Trophoblast cell (in vitro differentiated cells and primary cell): ENCODE data around the gene CRAT.
A peak's percentile ranks its signal among the peaks of the same experiment; 100 is the strongest.

Source experiments
- DNase-seq, 2 donors: peaks; one replicate each; pipeline ENCODE4 v3.0.0-alpha.2; 2016
- H2AFZ ChIP-seq: 2 replicates; pipeline ENCODE4 v1.6.1; 2013; ENCODE audit warnings: low read length, moderate library complexity, mild to moderate bottlenecking; ENCODE audit not compliant: insufficient read depth, poor library complexity
- H2AK5ac ChIP-seq: 2 replicates; pipeline ENCODE4 v1.6.1; 2013; ENCODE audit warnings: mild to moderate bottlenecking, low read length
- H2BK120ac ChIP-seq: 2 replicates; pipeline ENCODE4 v1.6.1; 2013; ENCODE audit warnings: low read length, mild to moderate bottlenecking, moderate library complexity; ENCODE audit not compliant: insufficient read depth, poor library complexity
- H2BK12ac ChIP-seq: 2 replicates; pipeline ENCODE4 v1.6.1; 2013; ENCODE audit warnings: mild to moderate bottlenecking, low read length, moderate library complexity
- H2BK5ac ChIP-seq: 2 replicates; pipeline ENCODE4 v1.6.1; 2013; ENCODE audit warnings: low read length, low read depth, moderate library complexity, mild to moderate bottlenecking; ENCODE audit not compliant: poor library complexity
- H3K14ac ChIP-seq: 2 replicates; pipeline ENCODE4 v1.6.1; 2013; ENCODE audit warnings: mild to moderate bottlenecking, low read length
- H3K18ac ChIP-seq: 2 replicates; pipeline ENCODE4 v1.6.1; 2013; ENCODE audit warnings: mild to moderate bottlenecking, low read length
- H3K23ac ChIP-seq: 2 replicates; pipeline ENCODE4 v1.6.1; 2013; ENCODE audit warnings: low read length
- H3K27ac ChIP-seq: 2 replicates; pipeline ENCODE4 v1.5.1; 2013; ENCODE audit warnings: low read depth, mild to moderate bottlenecking, inconsistent platforms, low read length, moderate library complexity
- H3K27me3 ChIP-seq: 2 replicates; pipeline ENCODE4 v1.6.1; 2013; ENCODE audit warnings: inconsistent platforms, mild to moderate bottlenecking, low read length, moderate library complexity; ENCODE audit not compliant: insufficient read depth
- H3K36me3 ChIP-seq, 2 experiments: 1 replicate in 1 of 2; 2 replicates in 1 of 2; pipeline ENCODE4 v1.6.1; 2013; ENCODE audit warnings: low read length in 2 of 2, mild to moderate bottlenecking in 2 of 2, moderate library complexity in 1 of 2; ENCODE audit not compliant: insufficient read depth in 2 of 2, control insufficient read depth in 1 of 2
- H3K4ac ChIP-seq: 2 replicates; pipeline ENCODE4 v1.6.1; 2013; ENCODE audit warnings: low read depth, mild to moderate bottlenecking, low read length, moderate library complexity
- H3K4me1 ChIP-seq, 2 experiments: 1 replicate in 1 of 2; 2 replicates in 1 of 2; pipeline ENCODE4 v1.6.1; 2013; ENCODE audit warnings: low read length in 2 of 2, mild to moderate bottlenecking in 2 of 2, moderate library complexity in 1 of 2; ENCODE audit not compliant: insufficient read depth in 2 of 2, control insufficient read depth in 1 of 2
- H3K4me2 ChIP-seq: 2 replicates; pipeline ENCODE4 v1.6.1; 2013; ENCODE audit warnings: inconsistent platforms, mild to moderate bottlenecking, low read length, moderate library complexity
- H3K4me3 ChIP-seq: 2 replicates; pipeline ENCODE4 v1.5.1; 2013; ENCODE audit warnings: mild to moderate bottlenecking, low read depth, low read length, inconsistent platforms
- H3K79me1 ChIP-seq: one replicate; pipeline ENCODE4 v1.6.1; 2013; ENCODE audit warnings: low read length
- H3K79me2 ChIP-seq: 2 replicates; pipeline ENCODE4 v1.6.1; 2013; ENCODE audit warnings: low read length, mild to moderate bottlenecking; ENCODE audit not compliant: control insufficient read depth, insufficient read depth, poor library complexity
- H3K9ac ChIP-seq: 2 replicates; pipeline ENCODE4 v1.6.1; 2013; ENCODE audit warnings: mild to moderate bottlenecking, low read length
- H3K9me3 ChIP-seq: 2 replicates; pipeline ENCODE4 v1.6.1; 2013; ENCODE audit warnings: low read depth, mild to moderate bottlenecking, control low read depth, inconsistent platforms, low read length; ENCODE audit not compliant: insufficient read depth
- H4K12ac ChIP-seq: 2 replicates; pipeline ENCODE4 v1.6.1; 2013; ENCODE audit warnings: low read depth, mild to moderate bottlenecking, low read length, moderate library complexity
- H4K8ac ChIP-seq: 2 replicates; pipeline ENCODE4 v1.6.1; 2013; ENCODE audit warnings: low read depth, mild to moderate bottlenecking, low read length, moderate library complexity
- H4K91ac ChIP-seq: one replicate; pipeline ENCODE4 v1.6.1; 2013; ENCODE audit warnings: low read depth, mild to moderate bottlenecking, low read length, moderate library complexity
- WGBS: extraction: QIAGEN DNeasy Blood & Tissue Kit; methylation state at CpG from one replicate; pipeline ENCODE4 v1.1.7; 2013; ENCODE audit warnings: missing lambda C conversion rate; ENCODE audit not compliant: insufficient read length, insufficient coverage; ENCODE audit errors: extremely low coverage; 5-methylcytosine and 5-hydroxymethylcytosine counted together

Gene CRAT

DNA sequence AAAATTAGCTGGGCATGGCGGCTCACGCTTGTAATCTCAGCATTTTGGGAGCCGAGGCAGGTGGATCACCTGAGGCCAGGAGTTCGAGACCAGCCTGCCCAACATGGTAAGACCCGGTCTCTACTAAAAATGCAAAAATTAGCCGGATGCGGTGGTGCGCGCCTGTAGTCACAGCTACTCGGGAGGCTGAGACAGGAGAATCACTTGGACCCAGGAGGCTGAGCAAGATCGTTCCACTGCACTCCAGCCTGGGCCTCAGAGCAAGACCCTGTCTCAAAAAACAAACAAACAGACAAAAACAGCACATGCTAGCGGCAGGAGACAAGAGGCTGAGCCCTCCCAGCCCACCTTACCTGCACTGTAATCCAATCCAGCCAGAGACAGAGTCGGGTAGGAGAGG, 30.8 kb downstream of the CRAT start:
- Histone ChIP-seq H4K12ac (no peak overlapping the region), H3K14ac (no peak overlapping the region), H3K27ac (no peak overlapping the region), H3K36me3 (peaks cover 2 to 9% of the 10 kb centered on the region in 2 experiments), H3K4me1 (peaks cover 11 to 12% of the 10 kb centered on the region in 2 experiments), H4K91ac (no peak overlapping the region), H3K79me1 (peaks cover 7% of the 10 kb centered on the region), H3K9ac (no peak overlapping the region), H3K4me3 (no peak overlapping the region), H3K4me2 (peak overlapping the region; percentile 81), H3K27me3 (no peaks in the 10 kb centered on the region), H2AK5ac (no peak overlapping the region), H3K18ac (no peak overlapping the region), H2BK120ac (no peak overlapping the region), H3K23ac (no peak overlapping the region), H4K8ac (no peak overlapping the region), H2BK5ac (no peak overlapping the region), H3K9me3 (peaks cover 1% of the 10 kb centered on the region), H3K79me2 (peaks cover 6% of the 10 kb centered on the region), H3K4ac (no peak overlapping the region), H2AFZ (no peak overlapping the region), H2BK12ac (no peak overlapping the region)
- DNase-seq, result no peak
- WGBS, result no CpG with 5 or more reads among the region's 13 CpGs

DNA sequence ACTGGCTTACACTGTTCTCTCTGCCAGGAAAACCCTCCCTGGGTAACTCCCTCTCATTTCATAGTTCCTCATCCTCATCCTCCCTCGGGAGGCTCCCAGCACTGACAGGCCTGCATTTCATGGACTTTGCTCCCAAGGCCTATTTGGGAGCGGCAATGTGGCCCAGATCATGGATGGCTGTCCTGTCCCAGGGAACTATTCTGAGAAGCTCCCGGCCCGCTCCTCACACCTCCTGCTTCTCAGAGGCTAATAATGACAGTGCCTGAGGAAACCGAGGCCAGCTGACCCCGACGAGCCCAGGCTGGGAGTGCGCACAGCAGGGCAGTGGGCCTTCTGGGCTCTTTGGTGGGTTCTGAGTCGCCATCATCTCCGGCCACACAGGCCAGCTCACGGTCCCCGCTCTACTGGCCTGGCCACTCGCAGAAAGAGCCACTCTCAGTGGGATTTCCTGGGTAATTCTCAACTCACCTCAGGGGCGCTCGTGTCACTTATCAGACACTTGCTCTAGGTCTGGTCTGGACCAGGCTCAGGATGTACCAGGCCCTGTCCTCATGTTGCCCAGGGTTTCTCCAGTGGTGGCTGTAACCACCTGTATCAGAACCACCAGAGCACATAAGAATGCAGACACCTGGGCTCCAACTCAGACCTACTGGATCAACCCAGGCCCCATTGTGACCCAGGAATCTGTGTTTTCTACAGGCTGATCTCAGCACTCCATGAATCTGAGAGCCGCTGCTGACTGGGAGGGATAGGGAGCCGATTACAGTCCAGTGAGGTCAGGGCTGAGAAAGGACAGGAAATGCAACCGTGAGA, 31.7 kb downstream of the CRAT start:
- Histone ChIP-seq H4K91ac (no peak overlapping the region), H3K4me1 (peaks cover 11 to 12% of the 10 kb centered on the region in 2 experiments), H4K8ac (no peak overlapping the region), H3K36me3 (peaks cover 0 to 2% of the 10 kb centered on the region in 2 experiments), H2BK5ac (no peak overlapping the region), H3K14ac (no peak overlapping the region), H3K79me1 (peaks cover 7% of the 10 kb centered on the region), H3K27ac (no peak overlapping the region), H4K12ac (no peak overlapping the region), H3K4me3 (no peak overlapping the region), H3K18ac (no peak overlapping the region), H3K4me2 (no peak overlapping the region), H3K79me2 (peaks cover 6% of the 10 kb centered on the region), H2BK120ac (no peak overlapping the region), H3K9ac (no peak overlapping the region), H2AK5ac (no peak overlapping the region), H3K27me3 (no peaks in the 10 kb centered on the region), H2BK12ac (no peak overlapping the region), H3K9me3 (peaks cover 1% of the 10 kb centered on the region), H3K23ac (no peak overlapping the region), H2AFZ (no peak overlapping the region), H3K4ac (no peak overlapping the region)
- DNase-seq, result no peak
- no CpG with 5 or more reads among the region's 18 CpGs for WGBS

DNA sequence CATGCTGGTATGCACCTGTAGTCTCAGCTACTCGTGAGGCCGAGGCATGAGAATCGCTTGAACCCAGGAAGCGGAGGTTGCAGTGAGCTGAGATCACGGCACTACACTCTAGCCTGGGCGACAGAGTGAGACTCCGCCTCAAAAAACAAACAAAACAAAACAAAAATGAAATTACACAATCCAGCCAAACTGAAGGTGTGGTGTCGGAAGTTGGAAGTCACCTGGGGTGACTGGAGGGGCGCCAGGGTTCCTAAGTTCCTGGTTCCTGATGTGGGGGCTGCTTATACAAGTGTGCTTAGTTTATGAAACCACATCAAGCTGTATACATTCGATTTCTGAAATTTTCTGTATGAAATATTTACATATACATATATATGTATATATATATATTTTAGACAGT, 33.4 kb downstream of the CRAT start:
- no peak for DNase-seq
- Histone ChIP-seq H3K79me1 (peaks cover 7% of the 10 kb centered on the region), H3K9me3 (no peaks in the 10 kb centered on the region), H2BK12ac (no peak overlapping the region), H3K4me3 (no peak overlapping the region), H3K27ac (no peak overlapping the region), H3K18ac (no peak overlapping the region), H4K8ac (no peak overlapping the region), H4K91ac (no peak overlapping the region), H2AK5ac (no peak overlapping the region), H3K4ac (no peak overlapping the region), H3K9ac (no peak overlapping the region), H3K14ac (no peak overlapping the region), H3K4me2 (no peak overlapping the region), H3K23ac (no peak overlapping the region), H3K27me3 (no peaks in the 10 kb centered on the region), H2BK5ac (no peak overlapping the region), H2BK120ac (no peak overlapping the region), H3K4me1 (peaks cover 11 to 12% of the 10 kb centered on the region in 2 experiments), H3K79me2 (peaks cover 6% of the 10 kb centered on the region), H4K12ac (no peak overlapping the region), H3K36me3 (no peaks in the 10 kb centered on the region), H2AFZ (no peak overlapping the region)
- no CpG with 5 or more reads among the region's 10 CpGs for whole genome bisulfite sequencing

DNA sequence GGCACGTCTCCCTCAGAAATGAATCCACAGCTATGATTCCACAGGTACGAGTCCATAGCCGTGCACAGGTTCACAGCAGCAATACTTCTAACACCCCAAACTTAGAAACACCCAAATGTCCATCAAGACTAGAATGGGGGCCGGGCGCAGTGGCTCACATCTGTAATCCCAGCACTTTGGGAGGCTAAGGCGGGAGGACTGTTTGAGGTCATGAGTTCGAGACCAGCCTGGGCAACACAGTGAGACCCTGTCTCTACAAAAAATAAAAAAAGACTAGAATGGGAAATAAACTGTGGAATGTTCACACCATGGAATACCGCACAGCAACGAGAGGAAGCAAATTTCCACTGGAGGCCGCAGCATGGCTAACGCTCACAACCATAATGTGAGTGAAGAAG, 34.0 kb downstream of the CRAT start:
- no peak overlapping the region for H4K8ac ChIP-seq
- no peak overlapping the region for H3K14ac ChIP-seq
- DNase-seq, result no peak
- H3K9ac ChIP-seq, result no peak overlapping the region
- no peak overlapping the region for H3K4ac ChIP-seq
- peaks cover 6% of the 10 kb centered on the region in 2 experiments for H3K4me1 ChIP-seq
- no peak overlapping the region for H2BK5ac ChIP-seq
- H4K91ac ChIP-seq, result no peak overlapping the region
- no peak overlapping the region for H3K4me3 ChIP-seq
- H3K9me3 ChIP-seq, result no peaks in the 10 kb centered on the region
- H3K27me3 ChIP-seq, result no peaks in the 10 kb centered on the region
- H3K79me2 ChIP-seq, result peaks cover 5% of the 10 kb centered on the region
- peaks cover under 1 to 3% of the 10 kb centered on the region in 2 experiments for H3K36me3 ChIP-seq
- no peak overlapping the region for H2AK5ac ChIP-seq
- no peak overlapping the region for H3K18ac ChIP-seq
- no peak overlapping the region for H2AFZ ChIP-seq
- no peak overlapping the region for H3K27ac ChIP-seq
- H4K12ac ChIP-seq, result no peak overlapping the region
- no peak overlapping the region for H2BK12ac ChIP-seq
- H3K79me1 ChIP-seq, result peaks cover 6% of the 10 kb centered on the region
- no peak overlapping the region for H3K23ac ChIP-seq
- no CpG with 5 or more reads among the region's 11 CpGs for WGBS
- H2BK120ac ChIP-seq, result no peak overlapping the region
- H3K4me2 ChIP-seq, result no peak overlapping the region
